GM12878 (cell line): ENCODE measurements around the gene SF3B6. TPM values are rescaled to one million over a fixed set of nuclear protein-coding genes. Genes with fewer than 3 reads are reported as not detected.

Experiments used
- ASH2L ChIP-seq: fragments of 300-600, 200-600 bp; sonication (generic); IDR thresholded peaks from 2 replicates; pipeline ENCODE4 v1.6.1; 2017; ENCODE audit warnings: low read depth, mild to moderate bottlenecking, borderline replicate concordance
- CEBPB ChIP-seq, 2 experiments: fragments of 150-350 bp in 1 of 2; IDR thresholded peaks; 2 replicates each; pipeline ENCODE4 v1.6.1; 2012 to 2014; ENCODE audit warnings: low read depth in 2 of 2, low read length in 2 of 2, borderline replicate concordance in 1 of 2, inconsistent platforms in 1 of 2
- EP300 ChIP-seq, 2 experiments: fragments of 150-350 bp in 1 of 2; IDR thresholded peaks; 2 replicates each; pipeline ENCODE4 v1.6.1; 2011 to 2012; ENCODE audit warnings: low read depth in 2 of 2, low read length in 2 of 2, borderline replicate concordance in 1 of 2, improper control_type of control experiment in 1 of 2, inconsistent platforms in 1 of 2; ENCODE audit not compliant: control insufficient read depth in 1 of 2
- GATAD2B ChIP-seq: fragments of 450-650 bp; conservative IDR thresholded peaks from 2 replicates; pipeline ENCODE4 v1.6.1; 2017; ENCODE audit warnings: low read depth, mild to moderate bottlenecking, moderate library complexity
- IKZF2 ChIP-seq, 2 experiments: fragments of 450-650 bp; IDR thresholded peaks; 2 replicates each; pipeline ENCODE4 v1.6.1; 2017; ENCODE audit warnings: mild to moderate bottlenecking in 2 of 2, moderate library complexity in 2 of 2
- KDM1A ChIP-seq: fragments of 200-600 bp; sonication (generic); IDR thresholded peaks from 2 replicates; pipeline ENCODE4 v1.6.1; 2016; ENCODE audit warnings: borderline replicate concordance
- MAX ChIP-seq: IDR thresholded peaks from 2 replicates; pipeline ENCODE4 v1.6.1; 2012; ENCODE audit warnings: low read depth, low read length, improper control_type of control experiment
- NR2F1 ChIP-seq: fragments of 450-650 bp; conservative IDR thresholded peaks from 2 replicates; pipeline ENCODE4 v1.6.1; 2017; ENCODE audit warnings: mild to moderate bottlenecking
- SREBF1 ChIP-seq: IDR thresholded peaks from 2 replicates; pipeline ENCODE4 v1.6.1; 2012; ENCODE audit warnings: mild to moderate bottlenecking, low read length
- ZBED1 ChIP-seq: IDR thresholded peaks from 2 replicates; pipeline ENCODE4 v1.6.1; 2016; ENCODE audit warnings: borderline replicate concordance
- ZBTB4 ChIP-seq: fragments of 450-650 bp; formaldehyde crosslinking; IDR thresholded peaks from 2 replicates; pipeline ENCODE4 v1.4.0; 2022; ENCODE audit warnings: mild to moderate bottlenecking, moderate library complexity
- ZNF592 ChIP-seq: fragments of 450-650 bp; IDR thresholded peaks from 2 replicates; pipeline ENCODE4 v1.6.1; 2017; ENCODE audit warnings: mild to moderate bottlenecking, moderate library complexity
- ZNF687 ChIP-seq: fragments of 450-650 bp; IDR thresholded peaks from 2 replicates; pipeline ENCODE4 v1.6.1; 2017; ENCODE audit warnings: mild to moderate bottlenecking, moderate library complexity
- polyA plus RNA-seq, 11 experiments: library from polyadenylated mRNA; depleted of rRNA in 4 of 11; unstranded in 6 of 11; stranded (reverse) in 5 of 11; fragments of >200 nt; fragmentation: Nextera tagmentation in 4 of 11; fragmentation: Illumina TruSeq in 1 of 11; extraction: Ambion mirVana in 4 of 11; extraction: Trizol in 1 of 11; gene quantifications; 1 replicate in 1 of 11; 2 replicates in 10 of 11; pipeline versions ENCODE4 v1.2.1 to v1.2.3, GENCODE V29; 2011 to 2016; ENCODE audit warnings: inconsistent platforms in 2 of 11, missing spikeins in 2 of 11, low read depth in 1 of 11
- total RNA-seq, 4 experiments: library from RNA; depleted of rRNA in 3 of 4; stranded (reverse); fragments of >200 nt in 3 of 4; fragmentation: Illumina TruSeq in 1 of 4; extraction: Trizol in 1 of 4; gene quantifications; 2 replicates each; pipeline versions ENCODE4 v1.2.1 to v1.2.3, GENCODE V29; 2013 to 2021
- TF ChIP-seq, protein P1 (sequence below): fragments of 450-650 bp; IDR thresholded peaks from 2 replicates; pipeline ENCODE4 v1.6.1; 2017; ENCODE audit warnings: borderline replicate concordance

Gene SF3B6
- total and polyA plus RNA-seq, 10 of the 15 experiments (the other 5 are each of a cell fraction or from before 2014, with no cell fraction given): 118 to 584 (median 270) TPM

DNA sequence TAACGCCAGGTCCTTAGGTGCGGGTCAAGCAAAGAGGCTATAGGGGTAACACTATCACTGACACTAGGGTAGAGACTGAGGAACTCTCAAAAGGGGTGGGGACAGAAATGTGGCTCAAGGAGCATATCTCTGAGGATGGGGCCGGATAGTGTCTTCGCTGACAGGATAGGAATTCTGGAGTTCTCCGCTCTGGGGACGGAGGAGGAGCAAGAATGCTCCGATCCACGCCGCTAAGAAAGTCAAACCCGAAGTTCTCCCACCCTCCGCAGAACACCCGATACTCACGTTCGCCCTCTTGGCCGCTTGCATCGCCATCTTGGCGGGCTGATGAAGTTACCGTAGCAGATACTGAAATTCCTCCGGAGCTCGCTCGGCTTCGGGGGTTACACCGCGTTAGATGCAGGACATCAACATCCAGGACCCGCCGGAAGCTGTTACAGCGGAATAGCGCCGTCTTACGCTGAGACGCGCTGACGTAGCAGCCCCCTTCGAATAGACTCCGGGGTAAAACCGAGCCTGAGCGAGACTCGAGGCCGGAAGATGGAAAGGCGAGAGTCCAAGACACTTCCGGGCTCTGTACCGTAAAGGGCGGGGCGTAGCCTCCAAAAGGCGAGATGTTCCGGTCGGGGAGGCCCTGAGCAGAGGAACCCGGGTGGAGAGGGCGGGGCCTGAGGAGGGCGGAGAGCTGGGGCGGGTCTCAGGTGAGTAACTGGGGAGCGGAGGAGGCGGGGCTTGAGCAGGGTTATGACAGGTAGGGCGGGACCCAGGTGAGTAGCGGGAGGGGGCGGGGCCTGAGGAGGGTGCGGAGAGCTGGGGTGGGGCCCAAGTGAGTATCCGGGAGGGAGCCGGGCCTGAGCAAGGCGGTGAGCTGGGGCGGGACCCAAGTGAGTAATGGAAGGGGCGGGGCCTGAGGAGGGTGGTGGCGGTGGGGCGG, at the start of gene SF3B6 (continued):
- TF ChIP-seq ZNF592 (no peak; the same call in 1 of the 2 replicates), ZBTB4 (CRISPR knock-in tag) (no peak), ASH2L (peak; percentile 97; the same call in 1 of the 2 replicates), MAX (peak; percentile 83), KDM1A (no peak), CEBPB (IDR thresholded peaks at IDR 0.05; ENCODE audit: borderline replicate concordance in 1 of 2, low read depth in 2 of 2, low read length in 2 of 2) (no peak), GATAD2B (no peak), ZBED1 (peak; percentile 57; the same call in 1 of the 2 replicates), EP300 (IDR thresholded peaks at IDR 0.05; ENCODE audit: borderline replicate concordance in 1 of 2, control insufficient read depth in 1 of 2, low read depth in 2 of 2, low read length in 2 of 2) (peak in 1 of 2 experiments; percentile 27; a peak in 1 of 4 replicates), IKZF2 (IDR thresholded peaks at IDR 0.05) (peak; percentile 16 to 38; a peak in 1 of 4 replicates), ZNF687 (peak; percentile 82), SREBF1 (peak; percentile 83), NR2F1 (peak; percentile 51)
- TF ChIP-seq, protein P1, sequence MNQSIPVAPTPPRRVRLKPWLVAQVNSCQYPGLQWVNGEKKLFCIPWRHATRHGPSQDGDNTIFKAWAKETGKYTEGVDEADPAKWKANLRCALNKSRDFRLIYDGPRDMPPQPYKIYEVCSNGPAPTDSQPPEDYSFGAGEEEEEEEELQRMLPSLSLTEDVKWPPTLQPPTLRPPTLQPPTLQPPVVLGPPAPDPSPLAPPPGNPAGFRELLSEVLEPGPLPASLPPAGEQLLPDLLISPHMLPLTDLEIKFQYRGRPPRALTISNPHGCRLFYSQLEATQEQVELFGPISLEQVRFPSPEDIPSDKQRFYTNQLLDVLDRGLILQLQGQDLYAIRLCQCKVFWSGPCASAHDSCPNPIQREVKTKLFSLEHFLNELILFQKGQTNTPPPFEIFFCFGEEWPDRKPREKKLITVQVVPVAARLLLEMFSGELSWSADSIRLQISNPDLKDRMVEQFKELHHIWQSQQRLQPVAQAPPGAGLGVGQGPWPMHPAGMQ: peak; percentile 43; the same call in 1 of the 2 replicates
